Left ventricle myocardium inferior (tissue), 1 donor: ENCODE results near the gene ALPI. TPM values are rescaled to one million over a fixed set of nuclear protein-coding genes. Genes with fewer than 3 reads are reported as not detected.
A peak's percentile ranks its signal among the peaks of the same experiment; 100 is the strongest.

Experiments
- DNase-seq: peaks from one replicate; pipeline ENCODE4 v3.0.0-alpha.2; 2020
- H3K27ac ChIP-seq: fragments of 200-600 bp; replicated peaks from 2 replicates; pipeline ENCODE4 v1.8.0; 2021
- H3K27me3 ChIP-seq: fragments of 200-600 bp; 2 replicates; pipeline ENCODE4 v1.8.0; 2021; ENCODE audit warnings: low read depth
- H3K36me3 ChIP-seq: fragments of 200-600 bp; 2 replicates; pipeline ENCODE4 v1.8.0; 2021
- H3K4me1 ChIP-seq: fragments of 200-600 bp; 2 replicates; pipeline ENCODE4 v1.8.0; 2021
- H3K4me3 ChIP-seq: fragments of 200-600 bp; 2 replicates; pipeline ENCODE4 v1.8.0; 2021; ENCODE audit warnings: mild to moderate bottlenecking, moderate library complexity
- H3K9me3 ChIP-seq: fragments of 200-600 bp; replicated peaks from 2 replicates; pipeline ENCODE4 v1.8.0; 2021
- intact Hi-C: fragments of 100-400 bp; cut with micrococcal nuclease; formaldehyde crosslinking; loops from one replicate; pipeline ENCODE4 v1.11.0; 2022
- total RNA-seq: library from RNA; stranded (reverse); fragmentation: NEBNext Ultra II Directional; extraction: Animal tissue kit (Norgen Biotek cat#: 25700); gene quantifications from one replicate; pipeline ENCODE4 v1.2.1, GENCODE V29; 2021
- TF ChIP-seq, protein P1 (sequence below): fragments of 200-600 bp; IDR thresholded peaks from 2 replicates; pipeline ENCODE4 v1.8.0; 2021; ENCODE audit warnings: antibody characterized with exemption, mild to moderate bottlenecking, borderline replicate concordance
- donor health status: DM: no; HTN: yes; CAD: no; lungs with severe emphysema.

The ALPI gene
- total RNA-seq, 1 donor from 2014 or later, result not detected

DNA sequence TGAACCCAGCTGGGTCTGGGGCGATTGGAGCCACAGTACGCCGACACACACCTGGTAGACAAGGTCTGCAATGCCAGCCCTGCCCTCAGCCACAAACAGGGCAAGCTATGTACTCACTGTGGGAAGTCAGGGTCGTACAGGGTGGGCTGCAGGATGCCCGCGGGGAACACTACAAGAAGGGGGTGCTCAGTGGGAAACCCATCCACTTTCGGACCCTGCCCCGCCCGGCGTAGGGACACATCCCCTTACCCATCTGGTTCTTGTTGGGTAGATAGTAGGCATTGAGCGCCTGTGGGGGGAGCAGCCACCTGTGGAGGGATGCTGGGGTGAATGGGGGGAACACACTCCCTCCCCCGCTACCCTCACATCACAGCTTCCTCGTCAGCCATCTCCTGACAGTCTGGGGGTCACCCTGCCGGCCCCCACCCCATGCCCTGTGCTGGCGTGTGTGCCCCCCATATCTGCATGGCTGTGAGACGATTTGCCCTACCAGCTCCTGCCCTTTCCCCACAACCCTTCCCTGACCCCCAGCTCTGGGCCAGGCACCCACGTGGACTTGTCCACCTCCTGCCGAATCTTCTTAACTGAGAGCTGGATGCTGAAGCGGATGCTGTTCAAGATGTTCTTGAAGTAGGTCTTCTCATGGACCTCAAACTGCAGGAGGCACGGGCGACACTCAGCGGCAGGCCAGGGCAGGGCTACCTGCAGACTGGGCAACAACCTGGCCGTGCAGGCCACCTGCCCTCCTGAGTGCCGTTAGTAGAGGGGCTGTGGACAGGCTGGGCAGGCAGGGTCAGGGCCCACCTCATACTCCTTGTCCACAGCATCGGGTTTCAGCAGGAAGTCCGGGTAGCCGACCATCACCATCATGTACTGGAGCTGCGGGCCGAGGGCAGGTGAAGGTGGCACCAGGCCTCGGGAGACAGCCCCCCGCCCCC lies 26.6 kb downstream of the ALPI start:
- H3K27ac ChIP-seq, result no peak overlapping the region
- no peaks in the 10 kb centered on the region for H3K36me3 ChIP-seq
- DNase-seq, result peak; percentile 9
- no peaks in the 10 kb centered on the region for H3K9me3 ChIP-seq
- intact Hi-C loops, result no loop called here
- TF ChIP-seq, protein P1, sequence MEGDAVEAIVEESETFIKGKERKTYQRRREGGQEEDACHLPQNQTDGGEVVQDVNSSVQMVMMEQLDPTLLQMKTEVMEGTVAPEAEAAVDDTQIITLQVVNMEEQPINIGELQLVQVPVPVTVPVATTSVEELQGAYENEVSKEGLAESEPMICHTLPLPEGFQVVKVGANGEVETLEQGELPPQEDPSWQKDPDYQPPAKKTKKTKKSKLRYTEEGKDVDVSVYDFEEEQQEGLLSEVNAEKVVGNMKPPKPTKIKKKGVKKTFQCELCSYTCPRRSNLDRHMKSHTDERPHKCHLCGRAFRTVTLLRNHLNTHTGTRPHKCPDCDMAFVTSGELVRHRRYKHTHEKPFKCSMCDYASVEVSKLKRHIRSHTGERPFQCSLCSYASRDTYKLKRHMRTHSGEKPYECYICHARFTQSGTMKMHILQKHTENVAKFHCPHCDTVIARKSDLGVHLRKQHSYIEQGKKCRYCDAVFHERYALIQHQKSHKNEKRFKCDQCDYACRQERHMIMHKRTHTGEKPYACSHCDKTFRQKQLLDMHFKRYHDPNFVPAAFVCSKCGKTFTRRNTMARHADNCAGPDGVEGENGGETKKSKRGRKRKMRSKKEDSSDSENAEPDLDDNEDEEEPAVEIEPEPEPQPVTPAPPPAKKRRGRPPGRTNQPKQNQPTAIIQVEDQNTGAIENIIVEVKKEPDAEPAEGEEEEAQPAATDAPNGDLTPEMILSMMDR, result no peak
- H3K4me3 ChIP-seq, result no peak overlapping the region
- H3K27me3 ChIP-seq, result peaks cover 96% of the 10 kb centered on the region
- peaks cover 19% of the 10 kb centered on the region for H3K4me1 ChIP-seq

DNA sequence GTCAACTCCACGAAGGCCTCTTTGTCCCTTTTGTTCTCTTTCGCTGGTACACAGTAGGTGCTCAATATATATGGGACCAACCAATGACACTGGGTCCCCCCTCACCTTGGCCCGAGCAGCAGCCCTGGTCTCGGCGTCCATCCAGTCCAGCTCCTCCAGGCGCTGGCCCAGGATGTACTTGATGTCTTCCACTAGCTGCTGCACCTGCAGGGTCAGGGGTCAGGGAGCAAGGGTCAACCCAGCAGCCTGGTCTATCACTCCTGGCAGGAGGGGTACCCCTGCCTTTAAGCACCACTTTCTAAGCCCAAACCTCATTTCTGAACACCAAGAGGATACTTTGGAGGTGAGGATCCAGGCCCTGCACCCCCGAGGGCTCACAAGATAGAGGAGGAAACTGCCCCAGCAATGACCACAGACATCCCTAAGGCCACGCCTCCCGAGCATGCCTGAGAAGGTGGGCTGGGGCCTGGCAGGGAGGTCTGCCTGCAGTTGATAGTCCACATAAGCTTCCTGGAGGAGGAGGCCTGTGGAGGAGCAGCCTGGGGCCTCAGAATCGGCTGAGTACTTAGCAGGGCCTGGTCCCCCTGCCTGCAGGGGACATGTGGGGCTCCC lies 27.5 kb downstream of the ALPI start:
- TF ChIP-seq, protein P1, result no peak
- DNase-seq, result peak; percentile 6
- H3K4me3 ChIP-seq, result no peak overlapping the region
- H3K9me3 ChIP-seq, result no peaks in the 10 kb centered on the region
- no peaks in the 10 kb centered on the region for H3K36me3 ChIP-seq
- no peak overlapping the region for H3K27ac ChIP-seq
- H3K27me3 ChIP-seq, result peaks cover 100% of the 10 kb centered on the region
- peaks cover 19% of the 10 kb centered on the region for H3K4me1 ChIP-seq
- intact Hi-C loops, result no loop called here

DNA sequence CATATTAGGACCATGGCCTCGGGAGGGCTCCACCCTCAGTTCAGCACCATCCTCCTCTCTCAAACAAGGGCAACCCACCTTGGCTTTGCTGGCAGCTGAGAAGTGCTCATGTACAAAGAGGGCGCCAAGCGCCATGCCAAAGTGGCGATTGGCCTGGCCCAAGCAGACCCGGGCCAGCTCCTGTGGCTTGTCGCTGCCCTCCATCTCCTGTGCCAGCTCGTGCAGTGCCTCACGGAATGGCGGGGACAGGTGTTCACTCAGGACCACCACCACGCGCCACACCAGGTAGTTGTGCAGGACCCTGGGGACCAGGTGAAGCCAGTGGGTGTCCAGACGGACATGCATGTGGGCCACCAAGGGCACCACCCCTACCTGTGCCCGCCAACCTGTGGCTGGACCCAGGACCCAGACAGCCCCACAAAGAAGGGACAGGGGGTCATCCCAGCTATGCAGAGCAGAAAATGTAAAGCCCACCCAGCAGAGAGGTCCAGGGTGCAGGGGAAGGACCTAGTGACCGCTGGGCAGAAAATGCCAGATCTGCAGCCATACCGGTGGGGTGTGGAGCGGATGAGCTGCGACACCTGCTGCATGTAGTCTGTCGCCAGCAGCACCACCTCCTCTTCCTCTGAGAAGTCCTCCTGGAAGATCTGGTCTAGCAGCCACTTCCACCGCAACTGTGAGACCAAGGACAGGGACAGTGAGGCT lies 28.1 kb downstream of the ALPI start:
- TF ChIP-seq, protein P1, result no peak
- DNase-seq, result peak; percentile 9
- Histone ChIP-seq H3K27ac (no peak overlapping the region), H3K4me1 (peaks cover 19% of the 10 kb centered on the region), H3K4me3 (no peak overlapping the region), H3K9me3 (no peaks in the 10 kb centered on the region), H3K27me3 (peaks cover 100% of the 10 kb centered on the region), H3K36me3 (no peaks in the 10 kb centered on the region)
- intact Hi-C loops, result no loop called here

DNA sequence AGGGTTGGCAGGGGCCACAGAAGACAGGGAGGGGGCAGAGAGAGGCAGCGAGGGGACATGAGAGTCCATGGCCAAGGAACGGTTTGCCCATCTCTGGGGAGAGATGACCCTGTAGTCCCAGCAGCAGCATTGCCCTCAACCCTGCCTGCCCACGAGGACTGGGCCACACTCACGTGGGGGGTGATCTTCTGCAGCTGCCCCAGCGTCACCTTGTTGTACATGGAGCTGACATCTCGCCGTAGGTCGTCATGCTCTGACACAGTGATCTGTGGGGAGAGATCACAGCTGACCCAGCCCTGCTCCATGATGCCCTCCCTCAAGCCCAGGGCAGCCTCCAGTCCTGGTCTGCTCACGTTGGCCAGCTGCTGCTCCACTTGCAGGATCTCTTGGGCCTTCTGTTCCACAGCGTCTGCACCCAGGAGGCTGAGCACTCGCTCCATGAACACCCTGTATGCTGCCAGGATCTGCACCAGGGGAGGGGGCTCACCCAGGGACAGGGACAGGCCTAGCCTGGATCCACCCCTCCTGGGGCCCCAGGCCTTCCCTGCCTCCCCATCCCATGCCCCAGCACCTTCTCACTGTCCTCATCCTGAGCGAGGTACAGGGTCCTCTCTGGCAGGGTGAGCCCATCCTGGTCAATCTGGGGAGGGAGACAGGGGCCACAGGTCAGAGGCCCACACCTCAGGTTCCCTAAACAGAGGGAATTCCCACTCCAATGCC lies 28.8 kb downstream of the ALPI start:
- H3K36me3 ChIP-seq, result no peaks in the 10 kb centered on the region
- H3K4me3 ChIP-seq, result no peak overlapping the region
- TF ChIP-seq, protein P1, result no peak
- H3K4me1 ChIP-seq, result peaks cover 19% of the 10 kb centered on the region
- H3K9me3 ChIP-seq, result no peaks in the 10 kb centered on the region
- peak; percentile 4 for DNase-seq
- peaks cover 100% of the 10 kb centered on the region for H3K27me3 ChIP-seq
- intact Hi-C loops, result no loop called here
- H3K27ac ChIP-seq, result no peak overlapping the region

DNA sequence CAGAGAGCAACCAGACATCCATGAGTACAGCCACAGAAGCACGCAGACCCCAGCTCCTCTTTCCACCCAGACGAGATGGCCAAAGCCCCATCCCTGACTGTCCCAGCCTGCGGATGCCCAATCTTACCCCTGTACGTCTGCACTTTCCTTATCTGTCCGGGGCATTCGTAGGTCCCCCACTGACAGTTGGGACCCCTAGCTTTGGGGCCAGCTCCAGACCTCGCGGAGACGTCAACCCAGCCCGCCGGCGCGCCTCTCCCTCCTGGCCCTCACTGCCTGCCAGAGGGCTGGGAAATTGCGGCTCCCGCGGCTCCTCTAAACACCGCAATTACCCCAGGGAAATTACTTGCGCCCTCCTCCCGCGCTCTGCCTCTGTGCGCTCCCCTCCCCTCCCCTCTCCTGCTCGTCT lies 29.4 kb downstream of the ALPI start:
- no peak overlapping the region for H3K27ac ChIP-seq
- no peak for DNase-seq
- H3K4me1 ChIP-seq, result peaks cover 19% of the 10 kb centered on the region
- H3K27me3 ChIP-seq, result peaks cover 100% of the 10 kb centered on the region
- H3K36me3 ChIP-seq, result no peaks in the 10 kb centered on the region
- no peaks in the 10 kb centered on the region for H3K9me3 ChIP-seq
- intact Hi-C loops, result no loop called here
- H3K4me3 ChIP-seq, result peak overlapping the region; percentile 25
- TF ChIP-seq, protein P1, result no peak
